GM18873 (cell line): ENCODE results near the gene PPP1R3C.

Experiments used
- ATAC-seq: cut with Tn5 transposase; IDR thresholded peaks from one replicate; pipeline ENCODE4 v1.9.1; 2021; ENCODE audit warnings: mild to moderate bottlenecking, moderate library complexity, moderate number of reproducible peaks; ENCODE audit not compliant: unreplicated experiment, low FRiP score

Gene PPP1R3C

DNA sequence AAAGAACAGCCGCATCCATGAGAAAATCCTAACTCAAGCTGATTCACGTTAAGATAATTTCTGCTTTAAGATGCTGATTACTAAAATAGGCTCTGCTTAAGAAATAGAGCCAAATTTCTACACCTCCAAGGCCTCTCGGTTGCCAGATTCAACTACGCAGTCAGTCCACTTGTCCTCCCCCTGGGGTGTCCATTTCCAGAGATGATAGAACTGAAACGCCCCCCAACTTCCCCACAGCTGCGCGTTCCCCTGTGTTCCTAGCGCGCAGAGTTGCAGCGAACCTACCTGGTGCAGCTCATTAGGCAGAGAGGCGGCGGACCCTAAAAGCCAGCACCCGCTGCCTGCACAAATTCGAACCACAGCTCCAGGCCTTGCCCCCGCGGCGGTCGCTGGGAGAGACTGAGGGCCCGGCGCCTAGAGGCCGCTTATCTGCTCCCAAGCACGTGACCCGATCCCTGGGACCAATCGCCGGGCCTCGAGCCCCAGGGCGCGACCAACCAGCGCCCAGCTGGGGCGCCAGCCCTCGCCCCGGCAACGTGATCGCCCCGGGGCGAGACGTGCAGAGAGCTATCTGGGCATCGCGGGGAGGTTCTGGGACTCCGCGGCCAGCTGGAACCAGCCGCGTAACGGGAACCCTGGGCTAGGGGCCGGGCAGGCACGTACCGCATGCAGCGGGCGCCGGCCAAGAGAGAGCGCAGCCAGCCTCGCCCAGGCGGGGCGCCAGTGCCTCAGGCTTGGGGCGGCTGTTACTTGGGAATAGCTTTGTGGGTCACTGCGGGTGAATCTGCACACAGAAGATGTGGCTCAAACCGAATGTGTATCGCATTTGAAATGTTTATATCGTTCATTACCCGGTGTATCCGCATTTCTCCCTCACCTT lies at the start of gene PPP1R3C:
TSS of gene PPP1R3C (minus strand) at position 401 of the 880 bp plus-strand sequence. CDS start at position 299, 102 bp downstream.
- ATAC-seq = no peak

DNA sequence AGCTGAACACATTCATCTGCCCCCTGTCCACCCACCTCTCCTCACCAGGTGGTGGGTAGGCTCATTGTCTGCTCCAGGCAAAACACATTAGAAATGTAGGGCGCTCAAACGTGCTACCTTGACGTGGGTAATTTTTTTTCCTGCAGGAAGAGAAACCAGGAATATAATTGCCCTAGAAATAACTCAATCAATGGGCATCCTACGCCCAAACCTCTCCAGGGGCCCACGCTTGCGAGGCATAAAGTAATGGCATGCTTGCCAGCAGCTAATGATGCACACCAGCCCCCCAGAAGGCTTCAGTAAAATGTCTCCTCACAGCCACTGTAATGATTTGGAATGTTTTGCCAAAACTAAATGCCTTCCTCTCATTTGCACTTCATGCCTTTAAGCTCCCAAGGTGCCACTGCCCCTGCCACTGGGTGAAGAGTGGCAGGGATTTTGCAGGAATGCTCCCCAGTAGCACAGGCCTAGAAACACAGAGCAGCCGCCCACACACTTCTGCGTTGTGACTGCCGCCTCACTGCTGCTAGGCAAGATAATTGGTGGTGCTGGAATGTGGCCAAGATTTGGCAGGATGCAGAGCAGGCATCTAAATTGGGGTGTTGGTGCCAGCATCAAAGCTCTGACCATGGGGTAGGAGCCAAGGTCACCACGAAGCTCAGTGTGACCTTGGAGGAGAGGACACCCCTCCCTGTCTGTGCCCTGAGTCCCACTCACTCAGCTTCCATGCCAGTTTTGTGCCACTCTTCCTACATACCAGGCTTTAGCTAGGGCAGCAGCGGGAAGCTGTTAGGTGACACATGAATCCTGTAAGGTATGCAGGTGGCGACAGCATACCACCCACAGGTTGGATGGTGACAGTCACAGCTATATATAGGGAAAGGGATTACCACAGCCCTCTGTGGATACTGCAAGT lies 48.7 kb upstream of the PPP1R3C start:
- no peak for ATAC-seq

DNA sequence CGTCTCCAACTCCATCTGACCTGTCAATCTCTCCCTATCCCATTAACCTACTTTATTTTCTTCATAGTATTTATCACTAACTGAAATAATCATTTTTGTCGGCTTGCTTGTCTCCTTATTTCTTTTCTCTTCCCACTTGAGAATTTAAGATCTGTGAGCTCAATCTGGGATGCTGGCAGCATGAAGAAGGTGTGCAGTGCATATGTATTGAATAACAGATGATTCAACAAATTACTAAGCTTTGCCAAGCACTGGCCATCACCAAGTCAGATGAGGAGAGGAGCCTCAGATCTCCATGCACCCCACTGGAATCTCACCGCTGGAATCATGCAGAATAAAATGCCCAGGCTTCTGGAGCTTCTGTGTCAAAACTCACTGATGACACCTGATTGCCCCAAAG lies 47.6 kb upstream of the PPP1R3C start:
- ATAC-seq = no peak

DNA sequence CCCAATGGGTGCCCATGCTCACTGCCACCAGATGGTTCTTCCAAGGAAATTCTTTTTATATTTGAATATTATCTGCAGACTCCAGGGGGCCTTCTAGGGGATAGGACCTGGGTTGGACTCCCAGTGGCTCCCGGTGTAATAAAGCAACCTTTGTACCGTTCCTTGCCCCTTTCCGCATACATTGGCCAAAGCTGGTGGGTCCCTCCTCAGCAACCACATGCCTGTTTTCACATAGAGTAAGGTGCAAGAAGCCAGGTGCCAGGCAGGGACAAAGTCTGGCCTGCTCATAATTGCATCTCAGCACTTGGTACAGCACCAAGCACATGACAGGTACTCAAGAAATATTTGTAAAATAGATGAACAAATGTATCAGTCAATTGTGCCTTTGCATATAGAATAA lies 46.4 kb upstream of the PPP1R3C start:
- ATAC-seq = no peak

DNA sequence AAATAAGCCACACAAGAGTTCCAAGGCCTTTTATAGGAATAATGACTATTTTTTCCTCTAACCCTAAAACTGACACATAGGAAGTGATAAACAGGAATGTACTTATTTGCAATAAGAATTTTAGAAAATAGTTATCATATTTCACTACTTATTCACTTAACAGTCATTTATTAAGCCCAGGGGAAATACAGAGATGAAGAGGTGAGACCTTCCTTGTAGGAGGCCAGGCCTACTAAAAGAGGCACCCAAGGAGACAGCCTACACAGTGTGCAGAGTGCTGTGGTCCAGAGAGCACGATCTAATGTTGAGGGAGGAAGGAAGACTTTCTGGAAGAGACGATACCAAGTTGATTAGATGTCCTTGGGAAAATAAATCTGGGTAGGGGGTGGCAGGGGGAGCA lies 45.0 kb upstream of the PPP1R3C start:
- ATAC-seq = no peak

DNA sequence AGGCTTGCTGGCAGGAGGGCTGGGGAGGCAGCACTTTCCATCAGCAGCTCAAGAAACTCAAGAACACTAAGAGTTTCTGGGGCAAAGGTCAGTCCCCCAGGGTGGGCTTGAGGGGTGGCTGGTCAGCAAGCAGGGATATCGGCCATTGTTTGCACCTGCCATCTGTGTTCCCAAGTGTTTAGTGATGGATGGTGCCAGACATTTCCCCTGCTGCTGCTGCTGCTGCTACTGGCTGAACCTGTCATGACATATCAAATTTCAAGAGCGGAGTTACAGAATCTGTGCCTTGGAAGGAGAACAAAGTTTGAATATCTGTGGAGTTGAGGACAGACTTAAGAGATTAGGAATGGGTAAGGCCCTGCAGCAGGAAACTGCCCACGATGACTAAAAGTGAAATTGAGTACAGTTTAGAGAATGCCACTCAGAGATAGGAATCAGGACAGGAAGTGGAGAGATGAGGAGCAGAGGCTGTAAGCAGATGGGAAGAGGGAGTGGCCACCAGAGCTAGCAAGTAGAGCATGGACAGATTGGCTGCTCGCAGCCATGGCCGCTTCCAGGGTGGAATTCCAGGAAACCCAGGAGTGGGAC lies 39.2 kb upstream of the PPP1R3C start:
- ATAC-seq = no peak

DNA sequence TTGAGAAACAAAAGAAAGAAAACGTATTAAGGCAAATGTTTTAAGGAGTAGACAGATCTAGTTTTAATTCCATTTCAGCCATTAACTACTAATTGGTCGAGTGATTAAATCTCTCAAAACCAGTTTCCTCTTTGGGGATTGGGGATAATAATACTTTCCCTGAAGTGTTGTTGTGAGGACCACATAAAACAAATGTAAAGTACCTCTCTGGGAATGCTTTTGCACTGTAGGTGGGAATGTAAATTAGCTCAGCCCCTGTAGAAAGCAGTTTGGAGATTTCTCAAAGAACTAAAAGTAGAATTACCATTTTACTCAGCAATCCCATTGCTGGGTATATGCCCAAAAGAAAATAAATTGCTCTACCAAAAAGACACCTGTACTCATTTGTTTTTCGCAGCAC lies 36.0 kb upstream of the PPP1R3C start:
- ATAC-seq = no peak

DNA sequence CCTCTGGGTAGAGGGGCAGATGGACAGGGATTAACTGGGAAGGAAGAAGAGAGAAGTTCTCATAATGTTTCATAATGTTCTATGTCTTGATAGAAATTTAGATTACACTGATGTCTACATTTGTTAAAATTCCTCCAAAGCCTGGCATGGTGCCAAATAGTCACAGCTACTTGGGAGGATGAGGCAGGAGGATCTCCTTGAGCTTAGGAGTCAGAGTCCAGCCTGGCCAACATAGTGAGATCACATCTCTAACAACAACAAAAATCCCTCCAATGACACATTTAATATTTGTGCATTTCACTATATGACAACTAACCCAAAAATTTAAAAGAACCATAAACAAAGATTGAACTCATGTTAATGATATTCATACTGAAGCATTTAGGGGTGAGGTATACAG lies 33.0 kb upstream of the PPP1R3C start:
- no peak for ATAC-seq

DNA sequence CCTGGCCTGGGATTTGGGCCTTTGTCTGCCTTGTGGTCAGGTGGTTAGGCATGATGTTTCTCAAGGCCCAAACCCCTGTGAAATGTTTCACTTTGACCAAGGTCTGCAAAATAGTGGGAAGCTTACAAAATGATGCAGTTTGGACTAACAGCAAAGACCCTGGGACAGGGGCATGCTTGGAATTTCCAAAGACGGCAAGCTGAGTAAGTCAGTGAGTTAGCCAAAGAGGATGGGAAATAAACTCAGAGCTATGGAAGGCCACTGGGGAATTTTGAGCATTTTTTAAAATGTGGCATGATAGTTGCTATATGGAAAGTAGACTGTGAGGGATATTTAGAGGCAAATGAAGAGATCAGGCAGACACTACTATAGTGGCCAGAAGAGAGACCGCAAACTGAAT lies 31.6 kb upstream of the PPP1R3C start:
- no peak for ATAC-seq

DNA sequence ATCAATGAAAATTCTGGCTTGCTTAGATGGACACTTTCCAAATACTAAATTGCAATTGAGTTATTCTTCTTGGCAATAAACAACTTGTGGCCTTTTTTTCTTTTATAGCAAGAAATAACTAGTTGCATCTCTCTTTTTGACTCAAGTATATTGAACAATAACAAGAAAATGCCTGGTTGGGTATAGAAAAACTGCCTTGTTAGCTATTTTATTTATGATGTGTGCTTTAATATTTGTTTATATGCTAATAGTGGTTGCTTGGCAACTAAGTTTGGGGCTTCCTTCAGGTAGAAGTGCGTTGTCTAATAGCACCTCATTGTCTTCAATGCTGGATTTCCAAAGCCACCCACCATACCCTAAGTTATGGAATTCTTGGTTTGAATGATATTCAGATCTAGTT lies 30.1 kb upstream of the PPP1R3C start:
- ATAC-seq = no peak

DNA sequence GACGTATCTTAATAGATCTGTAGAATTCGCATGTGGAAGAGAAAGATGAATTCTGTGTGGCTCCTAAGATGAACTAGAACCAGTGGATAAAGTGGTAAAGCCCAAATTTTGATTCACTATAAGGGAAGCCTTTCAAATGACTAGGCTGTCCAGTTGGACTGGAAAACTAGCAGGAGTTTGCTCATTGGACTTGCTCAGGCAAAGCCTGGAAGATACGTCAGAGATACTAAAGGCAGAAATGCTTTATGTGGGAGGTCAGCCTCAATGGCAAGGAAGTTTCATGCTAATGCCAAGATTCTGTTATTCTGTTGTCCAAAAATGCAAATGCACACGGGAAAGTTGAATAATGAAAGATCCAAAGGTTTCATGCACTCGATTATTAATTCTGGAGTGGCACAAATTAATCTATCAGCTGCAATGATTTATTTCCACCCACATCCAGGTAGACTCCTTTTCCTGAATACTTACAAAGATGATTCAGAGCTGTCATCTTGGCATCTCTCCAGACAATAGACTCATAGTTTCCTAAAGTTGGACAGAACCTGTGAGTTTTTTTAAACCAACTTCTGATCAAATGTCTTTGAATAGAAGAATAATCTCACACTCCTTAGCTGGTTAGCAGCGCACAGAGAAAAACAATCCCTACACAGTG lies 20.5 kb upstream of the PPP1R3C start:
- ATAC-seq = no peak

DNA sequence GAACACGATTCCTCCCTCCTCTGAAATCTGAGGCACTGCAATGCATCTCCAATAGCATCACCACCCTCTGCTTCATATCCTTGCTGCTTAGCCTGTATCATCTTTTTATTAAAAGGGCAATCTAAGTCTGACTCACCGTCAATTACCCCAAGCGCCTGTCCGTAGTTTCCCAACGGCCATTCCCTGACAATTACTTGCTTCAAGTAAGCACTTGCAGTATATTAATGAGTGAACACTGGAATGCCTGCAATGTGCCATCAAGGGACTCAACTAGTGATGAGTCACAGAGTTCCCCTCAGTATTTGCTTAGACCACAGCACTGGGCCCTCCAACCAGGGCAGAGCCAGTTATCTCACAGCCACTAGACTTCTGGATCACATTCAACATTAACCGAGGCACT lies 19.5 kb upstream of the PPP1R3C start:
- ATAC-seq = no peak

DNA sequence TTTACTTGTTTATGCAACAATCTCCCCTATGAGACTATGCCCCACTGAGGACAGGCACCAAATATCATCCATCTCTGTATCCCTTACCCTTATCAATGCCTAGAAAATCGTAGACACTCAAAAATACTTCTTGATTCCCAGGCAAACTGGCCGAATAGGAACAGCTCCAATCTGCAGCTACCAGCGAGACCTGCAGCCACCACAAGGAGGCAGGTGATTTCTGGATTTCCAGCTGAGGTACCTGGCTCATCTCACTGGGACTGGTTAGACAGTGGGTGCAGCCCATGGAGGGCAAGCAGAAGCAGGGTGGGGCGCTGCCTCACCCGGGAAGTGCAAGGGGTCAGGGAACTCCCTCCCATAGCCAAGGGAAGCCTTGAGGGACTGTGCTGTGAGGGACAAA lies 10.8 kb upstream of the PPP1R3C start:
- ATAC-seq = no peak

DNA sequence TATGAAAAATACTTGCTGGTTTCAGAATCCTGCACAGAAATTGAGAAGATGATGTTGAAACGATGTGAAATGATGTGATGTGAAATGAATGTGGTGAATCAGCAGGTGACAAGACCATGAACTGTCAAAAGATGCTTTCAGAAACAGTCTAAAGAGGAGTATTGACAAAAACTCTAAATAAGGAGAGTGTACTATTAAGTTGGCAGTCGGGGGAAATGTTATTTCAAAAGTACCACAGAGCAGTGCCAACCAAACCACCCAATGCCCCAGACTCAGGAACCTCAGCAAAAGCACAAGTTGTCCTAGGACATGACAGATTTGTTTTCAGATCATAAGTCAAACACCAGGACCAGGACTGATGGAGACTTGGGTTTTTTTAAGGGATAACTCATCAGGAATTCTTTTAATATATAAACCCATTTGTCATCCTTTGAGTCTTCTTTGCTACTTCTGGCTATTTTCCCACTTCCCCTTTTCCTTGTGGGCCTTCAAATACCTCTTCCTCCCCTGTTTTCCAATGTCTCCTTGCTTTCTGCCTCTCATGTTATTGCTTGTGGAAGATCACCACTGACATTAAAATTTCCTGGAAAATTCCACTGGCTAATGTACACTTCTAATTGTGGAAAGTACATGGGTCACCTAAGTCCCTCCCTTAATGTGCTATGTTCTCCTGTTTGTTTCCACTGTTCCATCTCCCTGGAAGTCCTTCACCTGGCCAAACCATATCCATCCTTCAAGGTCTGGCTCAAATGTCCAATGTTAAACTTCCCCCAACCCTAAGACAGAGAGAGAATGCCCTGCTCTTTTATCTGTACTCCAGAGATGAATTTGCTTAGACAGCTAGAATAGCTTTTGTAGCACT lies 10.2 kb upstream of the PPP1R3C start:
- no peak for ATAC-seq

DNA sequence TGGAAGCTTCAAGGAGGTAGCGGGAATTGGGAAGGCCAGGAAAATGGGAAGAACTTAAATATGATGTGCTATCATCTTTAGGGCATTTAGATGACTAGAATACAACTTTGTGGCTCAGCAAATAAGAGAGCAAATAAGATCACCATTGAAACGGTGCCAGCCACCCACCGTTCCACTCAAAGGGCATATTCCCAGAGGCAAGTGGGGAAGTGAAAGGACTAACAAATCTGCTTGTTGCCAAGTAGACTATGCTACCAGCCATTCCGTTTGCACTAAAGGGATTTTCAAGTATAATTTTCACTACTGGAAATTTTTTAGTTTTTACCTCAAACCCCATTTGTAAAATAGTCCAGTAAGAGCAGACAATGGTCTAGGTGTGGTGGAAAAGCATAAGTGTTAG lies 4.0 kb upstream of the PPP1R3C start:
- no peak for ATAC-seq

DNA sequence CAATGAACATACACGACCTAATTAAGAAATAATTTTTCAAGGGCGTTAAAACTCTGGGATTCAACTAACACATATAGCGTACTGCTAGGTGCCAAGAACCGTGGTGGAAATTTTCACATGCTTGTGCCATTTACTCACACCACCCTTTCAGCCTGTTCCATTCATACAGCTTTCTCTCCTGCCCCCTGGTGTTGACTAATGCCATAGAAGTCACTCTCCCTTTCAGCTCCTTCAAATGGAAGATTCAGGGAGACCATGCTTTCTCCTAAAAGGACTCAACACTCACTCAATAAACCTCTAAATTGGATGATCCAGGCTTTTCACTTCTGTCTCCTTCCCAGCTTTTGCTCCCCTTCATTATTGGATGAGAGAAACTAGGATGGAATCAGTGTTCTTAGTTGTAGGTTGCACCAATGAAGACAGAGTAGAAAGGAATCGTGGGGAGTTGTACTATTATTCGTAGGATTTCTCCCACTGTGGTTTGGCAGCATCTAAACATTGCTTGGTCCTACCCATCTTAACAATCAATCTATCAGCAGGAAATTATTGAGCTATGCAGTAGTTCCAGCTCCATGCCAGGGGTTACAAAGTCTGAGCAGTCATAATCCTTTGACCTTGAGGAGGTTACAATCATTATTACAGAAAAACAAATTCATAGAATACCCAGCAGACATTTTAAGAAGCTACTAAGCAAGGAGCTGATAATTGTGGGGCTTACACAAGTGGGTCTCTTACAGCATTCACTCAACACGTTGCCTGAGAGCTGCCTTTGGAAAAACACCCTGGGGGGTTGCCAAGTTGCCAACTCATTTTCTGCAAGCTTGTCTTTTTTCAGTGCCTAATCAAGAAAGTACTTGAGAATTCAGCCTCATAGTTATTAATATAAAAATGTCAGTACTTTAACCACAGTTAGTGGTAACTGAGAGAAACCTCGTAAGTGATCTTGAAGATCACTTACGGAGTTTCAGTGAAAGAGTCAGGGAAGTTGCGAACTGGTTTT lies 2.8 kb upstream of the PPP1R3C start:
- no peak for ATAC-seq

DNA sequence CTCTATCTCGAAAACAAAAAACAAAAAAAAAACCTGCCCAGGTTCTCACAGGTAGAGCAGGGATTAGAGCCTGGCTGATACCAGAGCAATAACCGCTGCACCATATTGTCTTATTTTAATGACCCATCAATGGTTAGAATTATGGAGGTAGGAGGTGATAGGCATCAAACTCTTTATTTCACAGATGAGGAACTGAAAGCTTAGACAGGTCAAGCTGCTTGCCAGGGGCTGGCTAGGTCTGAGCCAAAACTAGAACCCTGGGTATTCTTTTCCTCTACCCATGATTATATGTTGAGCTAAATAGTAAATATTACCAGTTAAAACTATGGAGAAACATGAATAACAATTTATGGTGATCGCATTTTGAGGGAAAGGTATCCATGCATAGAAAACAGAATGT lies 2.0 kb upstream of the PPP1R3C start:
- ATAC-seq = no peak

DNA sequence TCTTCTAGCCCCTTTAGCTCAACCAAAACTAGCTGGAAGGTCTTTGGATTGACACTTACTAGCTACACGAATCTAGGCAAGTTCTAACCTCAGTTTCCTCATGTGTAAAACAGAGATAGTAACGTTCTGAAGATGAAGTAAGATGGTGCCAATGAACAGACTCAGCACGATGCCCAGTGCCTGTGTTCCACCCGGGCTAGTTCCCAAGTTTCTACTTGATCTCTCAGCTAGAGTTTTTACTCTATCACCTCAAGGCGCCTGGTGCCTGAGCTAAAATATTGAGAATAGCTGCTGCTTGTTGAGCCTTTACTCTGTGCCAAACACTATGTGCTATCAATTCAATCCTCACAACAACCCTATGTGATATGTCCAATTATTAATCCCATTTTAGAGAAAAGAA lies 1.4 kb upstream of the PPP1R3C start:
- ATAC-seq = no peak

DNA sequence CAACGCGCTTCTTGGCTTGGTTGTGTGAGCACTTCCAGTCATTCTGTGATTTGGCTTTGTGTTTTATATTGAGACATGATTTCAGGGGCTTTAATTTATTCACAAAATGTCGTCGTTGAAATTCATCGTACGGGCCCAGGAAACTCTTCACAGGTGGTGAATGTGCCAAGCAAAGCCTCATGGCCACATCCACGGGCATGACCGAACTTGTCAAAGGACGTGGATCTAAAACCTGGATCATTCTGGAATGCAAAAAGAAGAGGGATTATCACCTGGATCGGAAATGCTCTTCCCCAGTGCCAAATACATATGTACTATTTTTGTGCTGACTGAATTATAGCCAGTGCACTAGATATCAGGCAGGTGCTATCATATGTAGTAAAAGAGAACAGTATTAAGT lies 2.2 kb downstream of the PPP1R3C start:
- no peak for ATAC-seq
